Inflammatory macrophage treated with lipopolysaccharide for 4 hours (primary cell): Measurements from ENCODE around the gene ZSCAN16.
"Not testable (repeated sequence)": the region's sequence is repeated elsewhere in the genome, so short reads cannot be mapped to it uniquely, and the experiment has no call there.

Experiments
- DNase-seq: peaks from one replicate; pipeline ENCODE4 v3.0.0-alpha.2; 2020

Gene ZSCAN16

DNA sequence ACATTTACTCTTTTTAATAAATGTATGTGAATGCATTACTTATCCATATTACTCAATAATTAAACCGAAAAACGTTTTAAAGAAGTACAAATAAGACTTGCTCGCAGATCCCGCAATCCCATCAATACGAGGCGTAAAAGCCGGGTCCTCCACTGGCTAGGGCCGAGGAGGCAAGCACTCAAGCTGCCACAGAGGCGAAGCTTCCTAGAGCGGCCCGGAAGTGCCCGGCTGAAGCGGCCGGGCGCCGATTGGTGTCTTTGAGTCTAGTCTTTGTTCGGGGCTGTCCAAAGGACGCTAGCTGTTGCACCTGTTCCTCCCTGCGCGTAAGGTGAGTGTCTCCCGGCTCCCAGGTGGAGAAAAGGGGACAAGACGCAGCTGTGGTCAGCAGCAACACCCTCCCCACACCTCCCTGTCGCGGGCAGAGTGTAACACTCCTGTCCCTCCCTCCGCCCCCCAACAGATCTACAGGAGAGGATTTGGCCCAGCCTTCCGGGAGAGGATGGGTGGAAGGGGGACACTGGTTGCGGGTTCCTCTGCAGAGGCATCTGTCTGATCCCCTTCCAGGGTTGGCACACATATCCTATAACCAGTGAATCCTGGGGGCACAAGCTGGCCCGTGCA is at the start of gene ZSCAN16:
Gene ZSCAN16 (plus strand): TSS at position 260 of the 621 bp plus-strand sequence. CDS start 835 bp downstream, outside the sequence.
- DNase-seq = peak; percentile 85

GRCh38 chr6:28078050-28078449 is 46.4 kb upstream of the ZSCAN16 start:
- no peak for DNase-seq

DNA sequence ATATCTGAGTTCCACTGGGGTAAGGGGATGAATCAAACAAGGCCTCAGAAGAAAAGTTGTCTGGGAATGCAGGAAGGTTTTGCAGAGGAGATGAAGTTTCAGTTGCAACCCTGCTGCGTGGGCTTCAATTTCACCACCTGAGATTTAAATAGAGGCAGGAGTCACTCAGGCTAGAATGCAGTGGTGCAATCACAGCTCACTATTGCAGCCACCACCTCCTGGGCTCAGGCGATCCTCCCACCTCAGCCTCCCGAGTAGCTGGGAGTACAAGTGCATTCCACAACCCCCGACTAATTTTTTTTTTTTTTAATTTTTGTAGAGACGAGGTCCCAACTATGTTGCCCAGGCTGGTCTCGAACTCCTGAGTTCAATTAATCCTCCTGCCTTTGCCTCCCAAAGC is 45.6 kb upstream of the ZSCAN16 start:
- no peak for DNase-seq

- not testable (repeated sequence) for DNase-seq
Measured at GRCh38 chr6:28080381-28080630, 44.1 kb upstream of the ZSCAN16 start, which contains the start of gene ZNF165. TSS of gene ZNF165 (plus strand) at chr6:28080568. CDS start at chr6:28085481, 4,913 bp downstream.

DNA sequence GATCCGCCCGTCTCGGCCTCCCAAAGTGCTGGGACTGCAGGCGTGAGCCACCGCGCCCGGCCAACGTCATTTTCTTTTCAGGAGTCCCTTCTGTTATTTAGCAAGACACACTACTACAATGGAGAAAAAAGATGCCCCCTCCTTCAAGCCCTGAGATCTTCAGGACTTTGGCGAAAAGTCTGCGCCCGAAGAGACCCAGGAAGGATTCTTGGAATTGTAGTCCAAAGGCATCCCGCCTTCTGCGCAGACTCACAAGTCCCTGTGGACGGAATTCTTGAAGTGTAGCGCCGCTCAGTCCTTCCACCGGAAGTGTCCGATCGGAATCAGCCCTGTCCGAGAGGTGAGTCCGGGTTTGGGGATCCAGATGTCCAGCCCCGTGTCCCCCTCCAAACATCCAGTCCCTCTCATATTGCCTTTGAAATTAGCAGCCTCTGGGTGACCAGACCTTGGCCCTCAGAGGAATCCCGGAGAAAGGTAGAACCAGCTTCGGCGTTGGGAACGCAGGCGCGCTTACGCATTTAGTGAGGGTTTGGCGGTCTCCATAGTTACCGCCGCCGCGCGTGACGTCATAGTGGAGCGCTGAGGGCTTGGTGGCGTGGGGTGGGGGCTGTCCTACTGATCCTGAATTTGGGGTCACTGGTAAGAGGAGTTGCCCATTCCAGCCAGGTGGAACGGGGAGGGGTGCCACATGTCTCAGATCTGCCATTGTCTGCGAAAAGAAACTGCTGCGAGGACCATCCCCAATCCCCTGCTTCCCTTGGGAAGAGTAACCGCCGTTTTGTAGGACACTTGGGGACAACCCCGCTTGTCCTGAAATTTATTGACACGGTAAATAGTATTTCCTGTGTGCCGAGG is 43.6 kb upstream of the ZSCAN16 start:
- DNase-seq = peak; percentile 95

- peak; percentile 6 for DNase-seq
Measured at GRCh38 chr6:28081486-28081751, 43.0 kb upstream of the ZSCAN16 start.

- no peak for DNase-seq
Measured at GRCh38 chr6:28082939-28083338, 41.5 kb upstream of the ZSCAN16 start.

- no peak for DNase-seq
Measured at GRCh38 chr6:28089054-28089453, 35.4 kb upstream of the ZSCAN16 start.

DNA sequence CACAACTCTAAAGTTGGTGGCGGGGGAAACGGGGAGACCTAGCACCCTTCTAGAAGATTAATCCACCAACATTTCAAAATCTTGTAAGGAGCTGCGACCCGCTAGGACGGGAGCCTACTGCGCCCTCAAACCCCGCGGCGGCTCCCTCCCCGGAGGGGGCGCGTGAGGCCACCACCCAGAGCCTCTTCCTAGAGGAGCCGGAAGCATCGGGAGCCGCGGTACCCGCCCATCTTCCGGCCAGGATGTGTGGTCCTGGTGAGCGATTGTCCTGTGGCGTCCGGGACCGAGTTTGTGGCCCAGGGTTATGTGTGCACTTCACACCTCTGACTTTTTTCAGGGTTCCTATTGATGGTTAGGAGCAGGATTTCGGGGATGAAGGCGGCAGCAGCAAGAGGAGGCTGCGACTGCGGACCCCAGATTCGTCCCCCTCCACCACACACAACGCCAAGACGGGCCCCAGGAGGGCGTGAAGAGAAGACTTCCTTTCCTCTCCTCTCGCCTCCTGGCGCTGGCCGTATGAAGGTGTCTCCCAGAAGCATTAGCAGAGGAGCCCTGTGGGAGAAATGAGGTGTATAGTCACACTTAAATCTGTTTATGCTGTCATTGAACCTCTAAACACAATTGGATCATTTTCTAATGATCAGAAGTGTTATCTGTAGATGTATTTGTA is 33.4 kb upstream of the ZSCAN16 start:
- DNase-seq = no peak

DNA sequence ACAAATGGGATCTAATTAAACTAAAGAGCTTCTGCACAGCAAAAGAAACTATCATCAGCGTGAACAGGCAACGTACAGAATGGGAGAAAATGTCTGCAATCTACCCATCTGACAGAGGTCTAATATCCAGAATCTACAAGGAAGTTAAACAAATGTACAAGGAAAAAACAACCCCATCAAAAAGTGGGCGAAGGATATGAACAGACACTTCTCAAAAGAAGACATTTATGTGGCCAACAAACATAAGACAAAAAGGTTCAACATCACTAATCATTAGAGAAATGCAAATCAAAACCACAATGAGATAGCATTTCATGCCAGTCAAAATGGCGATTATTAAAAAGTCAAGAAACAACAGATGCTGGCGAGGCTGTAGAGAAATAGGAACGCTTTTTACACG is 22.2 kb upstream of the ZSCAN16 start:
- DNase-seq = not testable (repeated sequence)

- DNase-seq = not testable (repeated sequence)
Measured at GRCh38 chr6:28102699-28103098, 21.7 kb upstream of the ZSCAN16 start.

- DNase-seq = peak; percentile 73
Measured at GRCh38 chr6:28104392-28105244, 19.8 kb upstream of the ZSCAN16 start.

- DNase-seq = no peak
Measured at GRCh38 chr6:28105245-28105639, 19.2 kb upstream of the ZSCAN16 start.

DNA sequence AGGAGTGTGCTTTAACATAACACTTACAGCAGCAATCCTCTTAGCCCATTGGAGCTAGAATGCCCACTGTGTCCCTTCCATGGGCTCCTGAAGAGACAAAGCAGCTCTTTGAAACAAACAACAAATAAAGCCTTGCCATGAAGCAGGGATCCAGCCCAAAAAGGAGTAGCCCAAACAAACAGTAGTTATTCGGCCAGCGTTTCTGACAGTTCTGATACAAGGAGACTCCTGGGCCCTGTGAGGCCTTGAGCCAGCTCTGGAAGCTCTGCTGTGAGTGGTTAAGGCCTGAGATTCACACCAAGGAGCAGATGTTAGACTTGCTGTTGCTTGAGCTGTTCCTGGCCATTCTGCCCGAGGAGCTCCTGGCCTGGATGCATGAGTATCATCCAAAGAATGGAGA is 16.9 kb upstream of the ZSCAN16 start:
- no peak for DNase-seq

GRCh38 chr6:28111964-28112363 is 12.4 kb upstream of the ZSCAN16 start:
- DNase-seq = no peak

DNA sequence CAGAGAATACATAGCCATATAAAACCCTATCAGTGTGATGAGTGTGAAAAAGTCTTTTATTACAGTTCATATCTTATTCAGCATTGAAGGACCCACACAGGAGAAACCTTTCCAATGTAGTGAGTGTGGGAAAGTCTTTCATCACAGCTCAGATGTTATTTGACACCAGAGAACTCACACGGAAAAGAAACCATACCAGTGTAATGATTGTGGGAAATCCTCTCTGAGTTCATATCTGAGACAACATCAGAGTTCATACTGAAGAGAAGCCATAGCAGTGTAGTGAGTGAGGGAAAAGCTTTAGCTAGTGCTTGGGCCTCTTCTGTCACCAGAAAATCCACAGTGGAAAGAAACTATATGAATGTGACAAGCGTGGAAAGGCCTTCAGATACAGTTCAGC is 8.6 kb upstream of the ZSCAN16 start:
- DNase-seq = no peak

- no peak for DNase-seq
Measured at GRCh38 chr6:28117386-28118050, 6.9 kb upstream of the ZSCAN16 start.

- no peak for DNase-seq
Measured at GRCh38 chr6:28118217-28118616, 6.2 kb upstream of the ZSCAN16 start.

DNA sequence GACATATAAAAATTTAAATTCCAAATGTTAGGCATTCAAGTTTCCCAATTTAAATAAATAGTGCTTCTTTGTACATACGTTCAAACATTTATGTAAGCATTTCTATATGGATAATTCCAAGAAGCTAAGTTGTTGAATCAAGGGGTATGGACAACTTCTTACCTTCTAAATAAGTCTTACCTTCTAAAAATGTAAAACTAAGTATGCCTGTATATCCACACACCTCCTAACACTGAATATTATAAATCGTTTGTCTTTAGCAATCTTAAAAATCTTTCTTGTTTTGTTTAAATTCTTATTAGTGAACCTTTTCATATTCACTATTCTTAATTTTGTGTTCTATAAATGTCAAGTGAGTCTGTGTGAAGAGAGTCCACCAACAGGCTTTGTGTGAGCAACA is 2.5 kb upstream of the ZSCAN16 start:
- DNase-seq = no peak

GRCh38 chr6:28122283-28122682 is 2.1 kb upstream of the ZSCAN16 start:
- DNase-seq = not testable (repeated sequence)

GRCh38 chr6:28124971-28125353 is 553 bp downstream of the ZSCAN16 start:
- DNase-seq = peak; percentile 47

DNA sequence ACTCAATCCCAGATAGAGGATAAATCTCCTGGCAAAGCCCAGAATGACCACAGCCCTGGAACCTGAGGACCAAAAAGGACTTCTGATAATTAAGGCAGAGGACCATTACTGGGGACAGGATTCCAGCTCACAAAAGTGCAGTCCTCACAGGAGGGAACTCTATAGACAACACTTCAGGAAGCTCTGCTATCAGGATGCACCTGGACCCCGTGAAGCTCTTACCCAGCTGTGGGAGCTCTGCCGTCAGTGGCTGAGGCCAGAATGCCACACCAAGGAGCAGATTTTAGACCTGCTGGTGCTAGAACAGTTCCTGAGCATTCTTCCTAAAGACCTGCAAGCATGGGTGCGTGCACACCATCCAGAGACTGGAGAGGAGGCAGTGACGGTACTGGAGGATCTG is 992 bp downstream of the ZSCAN16 start:
- no peak for DNase-seq

GRCh38 chr6:28134015-28134414 is 9.6 kb downstream of the ZSCAN16 start:
- peak; percentile 55 for DNase-seq
